GM04504 (cell line): Measurements from ENCODE around the gene MS4A18.
"Not testable (repeated sequence)": the region's sequence is repeated elsewhere in the genome, so short reads cannot be mapped to it uniquely, and the experiment has no call there.

Experiments
- DNase-seq: peaks from one replicate; pipeline ENCODE4 v3.0.0-alpha.2; 2012; ENCODE audit warnings: low read depth

MS4A18 gene

DNA sequence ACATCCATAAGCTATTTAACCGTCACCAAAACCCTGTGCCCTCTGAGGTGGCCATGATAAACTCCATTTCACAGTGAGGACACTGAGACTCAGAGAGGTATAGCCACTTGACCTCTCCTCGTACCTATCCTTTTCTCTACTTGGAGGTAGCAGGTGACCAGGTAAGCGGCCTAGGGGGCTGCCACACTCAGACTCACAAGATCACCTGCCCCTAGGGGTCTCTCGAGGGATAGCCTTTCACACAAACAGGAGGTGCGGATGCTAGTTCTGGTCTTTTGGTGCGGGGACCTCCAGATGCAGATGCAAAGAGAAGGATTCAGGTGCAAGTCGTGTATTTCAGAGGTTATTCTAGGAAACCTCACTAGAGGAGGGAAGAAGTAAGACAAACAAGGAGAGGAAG, 14.6 kb downstream of the MS4A18 start:
- no peak for DNase-seq

GRCh38 chr11:60740573-60740972, 16.1 kb downstream of the MS4A18 start:
- DNase-seq: no peak

DNA sequence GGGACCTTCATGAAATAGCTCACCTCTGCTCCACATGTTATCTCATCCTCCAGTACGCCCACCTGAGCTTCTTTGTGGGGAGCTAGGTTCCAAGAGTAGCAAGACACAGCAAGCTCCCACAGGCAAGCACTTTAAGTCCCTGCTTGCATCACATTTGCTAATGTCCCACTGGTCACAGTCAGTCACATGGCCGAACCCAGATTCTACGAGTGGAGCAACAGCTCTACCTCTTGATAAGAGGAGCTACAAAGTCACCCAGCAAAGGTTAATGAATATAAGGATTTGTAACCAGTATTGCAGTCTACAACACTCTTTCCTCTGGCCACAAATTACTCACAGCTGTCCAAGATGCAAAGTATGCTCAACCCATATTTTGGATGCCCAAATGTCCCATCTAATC, 16.9 kb downstream of the MS4A18 start:
- no peak for DNase-seq

DNA sequence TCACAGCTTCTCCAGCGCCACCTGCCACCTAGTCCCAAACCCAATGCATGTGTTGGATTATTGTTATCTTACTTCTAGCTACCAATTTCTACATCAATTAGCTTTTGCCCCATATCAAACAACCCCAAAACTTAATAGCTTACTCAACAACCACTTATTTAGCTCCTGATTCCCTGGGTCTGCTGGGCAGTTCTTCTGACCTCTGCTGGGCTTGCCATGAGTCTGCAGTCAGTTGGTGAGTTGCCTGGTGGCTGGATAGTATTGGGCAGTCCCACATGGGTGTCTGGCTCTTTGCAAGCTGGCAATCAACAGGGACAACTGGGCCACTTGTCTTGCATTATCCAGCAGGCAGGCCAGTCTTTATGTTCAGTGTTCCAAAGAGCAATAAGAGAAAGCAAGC, 18.5 kb downstream of the MS4A18 start:
- DNase-seq: no peak

GRCh38 chr11:60744114-60744513, 19.6 kb downstream of the MS4A18 start:
- DNase-seq: no peak

DNA sequence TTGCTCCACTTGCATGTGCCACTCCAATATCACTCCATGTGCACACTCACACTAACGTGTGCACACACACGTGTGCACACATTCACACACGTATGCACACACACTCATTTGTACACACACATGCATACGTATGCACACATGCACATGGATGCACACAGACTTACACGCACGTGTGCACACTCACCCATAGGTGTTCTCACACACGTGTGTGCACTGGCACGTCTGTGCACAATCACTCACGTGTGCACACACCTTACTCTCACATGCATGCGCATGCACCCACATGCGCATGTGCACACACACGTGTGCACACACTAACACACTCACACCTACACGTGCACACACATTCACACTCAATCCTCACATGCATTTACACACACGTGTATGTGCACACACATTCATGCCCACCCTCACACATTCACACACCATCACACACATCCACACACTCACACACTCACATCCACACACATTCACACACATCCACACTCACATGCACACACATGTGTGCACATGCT, 22.9 kb downstream of the MS4A18 start:
- no peak for DNase-seq

DNA sequence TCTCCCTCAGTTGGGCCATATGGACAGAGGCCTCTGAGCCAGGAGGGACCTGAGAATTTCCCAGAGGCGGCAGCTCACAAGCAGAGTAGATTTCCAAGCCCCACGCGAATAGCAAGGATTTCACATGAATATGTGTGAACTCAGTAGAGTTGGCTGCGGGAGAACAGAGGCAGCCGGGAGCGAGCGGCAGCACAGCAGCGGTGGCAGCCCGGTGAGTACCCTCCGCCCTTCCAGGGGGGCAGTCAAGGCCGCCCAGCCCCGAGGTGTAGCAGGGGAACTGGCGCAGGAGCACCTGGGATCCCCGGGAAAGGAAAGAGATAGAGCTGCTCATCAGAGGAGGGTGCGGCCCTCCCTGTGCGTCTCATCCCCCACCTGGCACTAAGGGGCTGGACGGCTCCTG, 23.7 kb downstream of the MS4A18 start:
- no peak for DNase-seq

GRCh38 chr11:60748821-60749220, 24.3 kb downstream of the MS4A18 start:
- DNase-seq: no peak

DNA sequence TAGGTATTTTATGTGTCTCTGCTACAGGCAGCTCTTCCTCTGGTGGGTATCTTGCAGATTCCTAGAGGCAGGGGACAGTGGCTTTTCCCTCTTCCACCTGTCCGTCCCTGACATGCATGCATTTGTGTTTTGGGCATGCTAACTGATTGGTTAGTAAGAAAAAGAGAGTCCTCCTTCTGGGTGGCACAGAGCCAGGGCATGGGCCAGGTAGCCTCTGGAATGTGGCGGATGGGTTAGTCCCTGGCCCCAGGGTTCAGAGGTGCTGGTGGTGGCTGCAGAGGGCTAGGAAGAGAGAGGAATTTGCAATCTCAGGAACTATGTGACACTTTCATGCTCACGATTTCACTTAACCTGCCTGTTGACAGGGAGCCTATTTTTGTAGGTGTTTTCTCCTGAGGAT, 26.4 kb downstream of the MS4A18 start:
- DNase-seq: no peak

DNA sequence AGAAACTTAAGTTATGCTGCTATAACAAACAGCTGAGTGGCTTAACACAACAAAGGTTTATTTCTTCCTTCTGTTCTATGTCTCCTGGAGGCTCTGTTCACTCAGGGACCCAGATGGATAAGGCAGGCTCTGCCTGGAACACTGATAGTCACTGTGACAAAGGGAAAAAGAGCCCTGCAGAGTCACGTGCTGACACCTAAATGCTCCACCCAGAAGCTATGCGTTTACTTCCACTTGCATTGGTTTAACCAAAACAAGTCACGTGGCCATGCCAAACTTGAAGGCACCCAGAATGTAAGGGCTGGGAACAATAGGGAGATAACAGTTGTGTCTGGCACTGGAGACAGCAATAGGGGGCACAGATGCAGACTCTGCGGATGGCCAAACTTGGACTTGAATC, 28.8 kb downstream of the MS4A18 start:
- no peak for DNase-seq

DNA sequence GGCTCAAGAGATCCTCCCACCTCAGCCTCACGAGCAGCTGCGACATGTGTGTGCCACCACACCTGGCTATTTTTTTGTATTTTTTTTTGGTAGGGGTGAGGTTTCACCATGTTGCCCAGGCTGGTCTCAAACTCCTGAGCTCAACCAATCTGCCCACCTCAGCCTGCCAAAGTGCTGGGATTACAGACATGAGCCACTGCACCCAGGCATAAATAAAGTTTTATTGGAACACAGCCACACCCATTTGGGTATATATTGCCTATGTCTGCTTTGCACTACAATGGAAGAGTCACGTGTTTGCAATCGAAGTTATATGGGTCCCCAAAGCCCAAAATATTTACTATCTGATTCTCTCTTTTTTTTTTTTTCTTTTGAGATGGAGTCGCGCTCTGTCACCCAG, 30.4 kb downstream of the MS4A18 start:
- DNase-seq: no peak

GRCh38 chr11:60756307-60757032, 31.9 kb downstream of the MS4A18 start, which contains the start of gene MS4A15:
MS4A15 (plus strand) TSS chr11:60756867; CDS start chr11:60763734, 6,867 bp downstream.
- no peak for DNase-seq

DNA sequence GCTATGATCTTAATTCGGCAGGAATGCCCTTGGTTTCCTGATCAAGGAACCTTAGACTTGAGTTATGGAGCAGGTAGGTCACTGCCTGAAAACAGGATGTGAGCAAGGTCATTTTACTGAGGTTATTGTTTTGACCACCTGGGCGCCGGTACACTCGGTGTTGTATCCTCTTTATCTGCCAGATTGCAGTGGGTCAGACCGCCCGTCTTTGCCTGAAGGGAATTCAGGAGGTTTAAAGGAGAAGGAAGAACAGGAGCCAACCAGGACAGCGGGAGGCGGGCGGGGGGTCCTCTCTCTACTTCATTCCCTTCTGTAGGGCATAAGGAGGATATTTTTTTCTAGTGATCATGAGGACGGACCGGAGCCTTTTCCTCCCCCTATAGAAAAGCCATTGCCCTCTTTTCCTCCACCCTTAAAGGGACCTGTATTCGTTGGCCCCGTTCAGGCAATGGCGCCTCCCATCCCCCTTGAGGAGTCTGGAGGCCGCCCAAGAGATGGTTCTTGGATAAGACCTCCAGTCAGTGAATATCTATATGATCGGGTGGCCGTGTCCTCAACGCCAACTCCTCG, 32.8 kb downstream of the MS4A18 start:
- no peak for DNase-seq

GRCh38 chr11:60758671-60759070, 34.2 kb downstream of the MS4A18 start:
- not testable (repeated sequence) for DNase-seq

- not testable (repeated sequence) for DNase-seq
Measured at GRCh38 chr11:60759438-60760225, 35.1 kb downstream of the MS4A18 start.

DNA sequence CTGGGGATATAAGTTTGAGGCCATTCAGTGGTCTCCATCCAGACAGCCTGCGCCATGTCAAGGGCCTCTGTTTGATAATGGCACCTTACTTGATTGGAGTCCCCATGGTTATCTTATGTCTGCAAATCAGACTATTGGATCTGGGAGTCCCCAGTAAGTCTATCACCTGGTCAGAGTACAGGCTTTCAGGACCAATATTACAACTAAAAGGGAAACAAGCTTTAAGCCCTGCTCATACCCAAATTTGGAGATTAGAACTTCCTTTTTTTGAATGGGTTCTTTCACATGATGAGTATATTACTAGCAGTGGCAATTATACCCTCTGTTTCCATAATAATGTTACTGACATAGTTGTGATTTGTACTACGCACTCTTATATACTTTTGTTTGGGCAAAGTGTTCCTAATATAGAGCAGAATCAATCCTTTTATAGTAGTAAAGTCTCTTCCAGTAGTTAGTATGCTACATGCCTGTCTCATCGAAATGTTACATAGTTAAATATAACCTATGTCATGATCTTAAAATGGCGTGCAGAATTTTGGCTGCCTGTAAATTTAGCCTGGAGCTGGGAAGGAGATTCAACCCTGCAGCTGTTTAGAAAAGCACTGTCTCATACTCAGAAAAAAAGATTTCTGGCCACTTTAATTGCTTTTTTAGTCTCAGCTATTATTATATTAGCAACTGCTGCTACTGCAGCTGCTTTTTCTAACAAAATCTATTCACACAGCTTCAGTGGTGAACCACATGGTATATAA, 37.1 kb downstream of the MS4A18 start:
- DNase-seq: no peak

DNA sequence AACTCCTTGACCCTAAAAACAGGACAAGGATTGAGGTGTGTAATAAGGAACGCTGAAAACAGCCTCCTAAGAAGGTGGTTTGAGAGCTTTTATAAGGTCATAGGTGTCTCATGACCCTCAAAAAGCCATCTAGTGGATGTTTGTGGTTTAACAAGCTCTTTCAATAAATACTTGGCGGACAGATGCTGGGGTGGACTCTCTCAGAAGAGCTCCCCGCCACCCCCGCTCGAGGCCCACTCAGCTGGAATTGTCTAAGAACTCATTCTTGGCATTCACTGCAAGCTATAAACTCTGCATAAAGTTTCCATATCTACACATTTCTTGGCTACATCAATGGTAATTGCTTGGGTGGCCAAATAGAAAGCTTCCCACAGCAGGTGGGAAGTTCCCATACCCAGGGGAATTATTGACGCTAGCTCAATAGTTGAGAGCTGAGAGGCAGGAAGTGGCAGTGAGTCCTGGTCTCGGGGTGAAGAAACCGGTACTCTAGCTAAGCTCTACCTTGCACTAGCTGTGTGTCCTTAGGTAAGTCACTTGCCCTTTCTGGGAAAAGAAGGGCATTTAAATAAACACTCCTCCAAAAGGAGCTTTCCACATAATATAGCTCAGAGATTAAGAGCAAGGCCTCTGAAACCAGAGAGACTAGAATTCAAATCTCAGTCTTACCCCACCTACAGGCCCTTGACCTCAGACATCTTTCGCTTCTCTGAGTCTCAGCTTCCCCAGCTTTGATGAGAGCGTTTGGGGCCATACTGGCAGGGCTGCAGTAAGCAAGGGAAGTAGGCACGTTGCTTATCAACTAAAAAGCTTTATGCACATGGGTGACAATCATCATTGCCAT, 38.6 kb downstream of the MS4A18 start:
- no peak for DNase-seq

GRCh38 chr11:60763692-60764369, 39.3 kb downstream of the MS4A18 start:
- DNase-seq: no peak

GRCh38 chr11:60764879-60765278, 40.4 kb downstream of the MS4A18 start:
- no peak for DNase-seq

GRCh38 chr11:60765355-60765754, 40.8 kb downstream of the MS4A18 start:
- no peak for DNase-seq

DNA sequence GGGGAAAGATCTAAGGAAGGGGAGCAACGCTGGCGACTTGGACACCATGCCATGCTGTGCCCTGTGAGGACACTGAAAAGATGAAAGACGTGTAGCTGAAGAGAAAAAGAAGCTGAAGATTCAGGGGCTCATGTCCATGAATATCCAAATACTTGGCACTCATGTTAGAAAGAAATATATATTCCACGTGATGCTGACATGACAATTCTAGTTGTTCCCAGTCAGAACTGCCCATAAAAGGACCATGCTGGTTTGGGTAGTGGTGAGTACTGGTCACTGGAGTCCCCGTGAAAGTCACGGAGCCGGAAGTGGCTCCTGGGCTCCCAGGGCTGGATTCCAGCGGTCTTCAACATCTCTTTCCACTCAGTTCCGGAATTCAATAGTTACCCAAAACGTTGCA, 42.0 kb downstream of the MS4A18 start:
- no peak for DNase-seq
